ENCODE measurements around the gene UHRF2.
A peak's percentile ranks its signal among the peaks of the same experiment; 100 is the strongest.
"Not testable (repeated sequence)": the region's sequence is repeated elsewhere in the genome, so short reads cannot be mapped to it uniquely, and the experiment has no call there.

Gene UHRF2

GRCh38 chr9:6428940-6429889 lies 16.2 kb downstream of the UHRF2 start:
- peak; percentile 13 for DNase-seq
- ATAC-seq, result peak; percentile 77

GRCh38 chr9:6431038-6431437 lies 18.0 kb downstream of the UHRF2 start:
- DNase-seq, result no peak
- no peak for ATAC-seq

- ATAC-seq, result no peak
- no peak for DNase-seq
Observed at GRCh38 chr9:6433410-6433809, 20.4 kb downstream of the UHRF2 start.

GRCh38 chr9:6439051-6439703 lies 26.2 kb downstream of the UHRF2 start:
- DNase-seq, result no peak
- no peak for ATAC-seq

- DNase-seq, result no peak
Observed at GRCh38 chr9:6440405-6440804, 27.4 kb downstream of the UHRF2 start.

GRCh38 chr9:6441269-6441668 lies 28.3 kb downstream of the UHRF2 start:
- no peak for ATAC-seq
- no peak for DNase-seq

More at GRCh38 chr9:6440405-6440804, 27.4 kb downstream of the UHRF2 start:
- no peak for ATAC-seq

- ATAC-seq (no peak), DNase-seq (no peak)
Observed at GRCh38 chr9:6443661-6444060, 30.7 kb downstream of the UHRF2 start.

- ATAC-seq, result no peak
- DNase-seq, result no peak
Observed at GRCh38 chr9:6444128-6444527, 31.1 kb downstream of the UHRF2 start.

GRCh38 chr9:6449086-6449485 lies 36.1 kb downstream of the UHRF2 start:
- DNase-seq (no peak), ATAC-seq (no peak)

- DNase-seq (no peak), ATAC-seq (no peak)
Observed at GRCh38 chr9:6449645-6450044, 36.6 kb downstream of the UHRF2 start.

- no peak for DNase-seq
- no peak for ATAC-seq
Observed at GRCh38 chr9:6450641-6451375, 37.8 kb downstream of the UHRF2 start.

GRCh38 chr9:6455292-6455691 lies 42.3 kb downstream of the UHRF2 start:
- DNase-seq, ATAC-seq: not testable (repeated sequence)

- ATAC-seq, DNase-seq: not testable (repeated sequence)
Observed at GRCh38 chr9:6458704-6459103, 45.7 kb downstream of the UHRF2 start.

GRCh38 chr9:6459718-6460117 lies 46.7 kb downstream of the UHRF2 start:
- DNase-seq (no peak), ATAC-seq (no peak)

- DNase-seq, result no peak
- ATAC-seq, result no peak
Observed at GRCh38 chr9:6460189-6460768, 47.3 kb downstream of the UHRF2 start.

GRCh38 chr9:6461619-6462018 lies 48.6 kb downstream of the UHRF2 start:
- ATAC-seq, result no peak

GRCh38 chr9:6467006-6467625 lies 54.1 kb downstream of the UHRF2 start:
- ATAC-seq (no peak), DNase-seq (no peak)

More at GRCh38 chr9:6461619-6462018, 48.6 kb downstream of the UHRF2 start:
- DNase-seq, result no peak

GRCh38 chr9:6471231-6471850 lies 58.3 kb downstream of the UHRF2 start:
- no peak for DNase-seq

GRCh38 chr9:6473151-6473550 lies 60.2 kb downstream of the UHRF2 start:
- no peak for DNase-seq
- no peak for ATAC-seq

More at GRCh38 chr9:6471231-6471850, 58.3 kb downstream of the UHRF2 start:
- no peak for ATAC-seq

- DNase-seq (no peak), ATAC-seq (no peak)
Observed at GRCh38 chr9:6479959-6480358, 67.0 kb downstream of the UHRF2 start.

- ATAC-seq (no peak), DNase-seq (no peak)
Observed at GRCh38 chr9:6484210-6484609, 71.2 kb downstream of the UHRF2 start.

All from stimulated activated naive CD8-positive, alpha-beta T cell treated with anti-CD3 and anti-CD28 coated beads, Interleukin-15, Interleukin-2, amounts not matched to agents 100 U/mL and 50 U/mL, for 24 hours (primary cell).